Measurements from ENCODE around the gene CLUH.
"Not testable (repeated sequence)": the region's sequence is repeated elsewhere in the genome, so short reads cannot be mapped to it uniquely, and the experiment has no call there.

Gene CLUH

GRCh38 chr17:2700030-2700490 is 11.5 kb downstream of the CLUH start:
- no peak for DNase-seq

GRCh38 chr17:2699216-2699805 is 12.3 kb downstream of the CLUH start:
- not testable (repeated sequence) for DNase-seq

DNA sequence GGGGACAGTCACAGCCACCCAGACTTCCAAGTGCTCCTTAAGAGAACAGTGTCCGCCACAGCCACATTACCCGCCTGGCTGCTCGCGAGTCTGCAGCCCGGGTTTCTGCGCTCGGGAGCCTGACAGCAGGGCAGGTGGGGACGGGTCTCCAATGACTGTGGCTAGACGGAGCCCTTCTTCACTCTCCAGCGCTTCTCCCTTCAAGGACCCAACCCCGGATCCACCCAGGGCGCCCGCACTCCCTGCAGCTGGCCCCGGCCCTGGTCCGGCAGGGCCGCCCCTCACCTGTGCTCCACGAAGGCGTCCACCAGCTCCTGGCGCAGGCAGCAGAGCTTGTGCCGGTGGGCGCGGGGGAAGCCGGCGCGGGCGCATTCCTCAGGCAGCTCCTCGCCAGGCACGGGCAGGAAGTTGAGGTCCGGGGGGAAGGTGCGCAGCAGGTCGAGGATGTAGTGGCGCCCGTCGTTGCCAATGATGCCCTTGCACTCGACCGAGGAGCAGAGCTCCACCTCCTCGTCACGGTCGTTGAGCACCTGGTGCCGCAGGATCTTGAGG is 13.9 kb downstream of the CLUH start:
- no peak for DNase-seq

DNA sequence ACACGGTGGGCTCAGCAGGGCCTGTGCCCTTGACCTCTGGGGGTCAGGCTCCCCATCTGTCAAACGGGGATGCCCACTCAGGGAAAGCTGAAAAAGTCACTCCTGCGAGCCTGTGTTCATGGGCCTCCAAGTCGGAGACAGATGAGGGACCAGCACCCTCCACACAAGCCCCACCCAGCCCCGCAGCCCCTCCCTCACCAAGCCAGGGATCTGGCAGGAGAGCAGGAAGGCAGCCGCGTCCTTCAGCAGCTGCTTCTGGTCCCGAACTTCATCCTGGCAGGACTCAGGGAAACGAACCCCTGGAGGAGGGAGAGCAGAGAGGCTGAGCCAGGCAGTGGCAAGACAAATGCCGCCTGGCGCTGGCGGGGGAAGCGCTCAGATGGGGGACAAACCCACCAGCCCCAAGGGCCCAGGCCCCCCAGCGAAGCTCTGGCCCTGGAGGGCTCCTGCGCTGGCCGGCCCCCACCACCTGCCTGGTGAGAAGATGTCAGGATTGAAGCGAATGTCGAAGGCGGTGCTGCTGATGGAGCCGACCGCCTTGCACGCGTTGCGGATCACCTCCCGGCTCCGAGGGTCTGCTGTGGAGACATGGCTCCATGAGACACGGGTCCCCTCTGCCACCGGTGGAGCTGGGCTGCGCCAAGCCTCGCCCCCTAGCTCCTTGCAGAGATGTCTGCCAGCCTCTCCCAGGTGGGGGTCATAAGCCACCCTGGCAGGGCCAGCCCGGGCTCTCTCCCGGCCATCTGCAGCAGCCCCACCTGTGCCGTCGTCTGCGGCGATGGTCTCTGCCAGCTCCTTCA is 15.4 kb downstream of the CLUH start:
- no peak for DNase-seq

DNA sequence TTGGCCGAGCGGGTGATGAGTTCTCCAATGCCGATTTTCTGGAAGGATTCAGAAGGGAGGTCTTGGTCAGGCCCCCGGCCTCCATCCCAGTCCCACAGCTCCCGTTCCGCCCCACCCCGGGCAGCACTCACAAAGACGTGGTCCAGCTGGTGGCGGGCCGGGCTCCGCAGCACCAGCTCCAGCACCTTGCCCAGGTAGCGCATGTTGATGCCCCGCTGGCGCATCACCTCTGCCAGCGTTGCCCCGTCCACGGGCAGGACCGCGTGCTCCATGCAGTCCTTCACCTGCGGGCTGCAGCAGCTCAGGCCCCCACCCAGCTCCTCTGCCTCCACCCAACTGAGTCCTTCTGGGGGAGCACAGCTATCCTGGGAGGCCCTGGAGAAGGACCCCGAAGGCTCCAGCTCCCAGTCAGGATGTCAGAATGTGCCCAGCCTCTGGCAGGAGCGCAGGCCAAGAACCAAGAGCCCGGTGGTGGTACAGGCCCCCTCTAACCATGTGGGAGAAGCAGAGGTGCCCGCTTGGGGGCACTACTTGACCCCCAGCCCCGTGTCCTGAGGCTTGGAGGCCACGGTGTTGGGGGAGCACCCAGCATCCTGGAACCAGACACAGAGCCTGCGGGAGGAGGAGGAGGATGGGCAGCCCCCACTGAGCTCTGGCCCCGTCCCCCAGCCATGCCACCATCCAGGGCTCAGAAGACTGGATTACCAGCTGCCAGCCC is 16.2 kb downstream of the CLUH start:
- DNase-seq, result no peak

- DNase-seq, result no peak
Measured at GRCh38 chr17:2694381-2695242, 17.0 kb downstream of the CLUH start.

DNA sequence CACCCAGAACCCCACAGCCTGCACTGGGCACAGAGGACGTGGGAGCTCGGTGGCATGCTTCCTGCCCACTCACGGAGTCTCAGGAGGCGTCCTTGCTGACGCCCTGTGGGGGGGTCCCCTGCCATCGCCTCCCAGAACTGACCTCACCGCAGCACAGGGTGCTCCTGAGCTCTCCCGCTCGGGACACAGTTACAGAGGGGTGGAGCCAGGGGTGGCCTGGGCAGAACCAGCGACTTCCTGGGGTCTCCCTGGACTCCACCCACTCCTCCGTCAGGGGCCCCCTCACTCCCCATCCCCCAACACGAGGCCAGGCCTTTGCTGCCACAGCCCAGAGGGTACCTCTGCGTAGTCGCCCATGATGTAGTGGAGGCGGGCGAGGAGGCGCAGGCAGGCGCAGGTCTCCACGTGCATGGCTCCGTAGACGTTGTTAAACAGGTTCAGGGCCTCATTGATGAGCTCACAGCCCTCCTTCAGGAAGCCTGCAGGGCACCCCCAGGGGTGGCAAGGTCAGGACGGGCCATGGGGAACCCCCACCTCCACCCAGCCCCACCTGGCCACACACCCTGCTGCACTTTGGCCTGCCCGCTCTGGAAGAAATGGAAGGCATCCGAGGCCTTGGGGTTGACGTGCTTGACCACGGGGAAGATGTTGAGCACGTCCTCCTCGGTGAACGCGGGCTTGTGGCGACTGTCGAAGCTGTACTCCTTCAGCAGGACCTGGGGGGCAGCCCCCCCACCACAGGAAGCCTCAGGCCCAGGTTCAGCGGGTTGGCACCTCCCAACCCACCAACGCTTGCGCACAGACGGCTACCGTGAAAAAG is 17.8 kb downstream of the CLUH start:
- no peak for DNase-seq

- no peak for DNase-seq
Measured at GRCh38 chr17:2692781-2693135, 18.8 kb downstream of the CLUH start.

GRCh38 chr17:2691965-2692780 is 19.4 kb downstream of the CLUH start:
- no peak for DNase-seq

- no peak for DNase-seq
Measured at GRCh38 chr17:2691069-2691871, 20.3 kb downstream of the CLUH start.

GRCh38 chr17:2690165-2691068 is 21.1 kb downstream of the CLUH start:
- no peak for DNase-seq

GRCh38 chr17:2689411-2690164 is 22.0 kb downstream of the CLUH start:
- no peak for DNase-seq

GRCh38 chr17:2688351-2689342 is 22.9 kb downstream of the CLUH start:
- DNase-seq, result no peak

DNA sequence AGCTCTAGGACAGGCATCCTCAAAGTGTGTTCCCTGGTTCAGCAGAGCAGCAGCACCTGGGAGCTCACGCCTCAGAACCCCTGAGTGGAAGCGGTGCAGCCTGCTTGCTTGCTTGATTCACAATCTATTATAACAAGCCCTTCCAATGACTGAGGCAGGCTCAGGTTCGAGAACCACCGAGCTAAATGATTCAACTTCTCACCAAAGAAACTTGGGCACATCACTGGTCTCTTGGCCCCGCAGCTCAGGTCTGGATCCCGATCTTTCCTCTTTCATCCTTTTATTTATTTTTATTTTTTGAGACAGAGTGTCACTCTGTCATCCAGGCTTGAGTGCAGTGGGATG is 24.5 kb downstream of the CLUH start:
- no peak for DNase-seq

DNA sequence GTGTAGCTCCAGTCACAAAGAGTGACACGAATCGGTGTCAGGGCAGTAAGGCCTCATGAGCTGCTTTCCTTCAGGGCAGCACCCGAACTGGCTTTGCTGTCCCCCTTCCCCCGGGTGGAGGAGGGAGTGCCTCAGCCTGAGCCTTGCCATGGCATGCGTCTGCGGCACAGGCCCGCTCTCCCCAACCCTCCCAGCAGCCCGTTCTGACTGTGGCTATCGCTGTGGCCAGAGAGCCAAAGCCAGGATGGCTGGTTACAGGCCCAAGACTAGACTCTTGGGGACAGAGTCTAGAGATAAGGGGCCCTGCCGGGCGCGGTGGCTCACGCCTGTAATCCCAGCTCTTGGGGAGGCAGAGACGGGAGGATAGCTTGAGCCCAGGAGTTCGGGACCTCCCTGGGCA is 25.9 kb downstream of the CLUH start:
- DNase-seq, result no peak

DNA sequence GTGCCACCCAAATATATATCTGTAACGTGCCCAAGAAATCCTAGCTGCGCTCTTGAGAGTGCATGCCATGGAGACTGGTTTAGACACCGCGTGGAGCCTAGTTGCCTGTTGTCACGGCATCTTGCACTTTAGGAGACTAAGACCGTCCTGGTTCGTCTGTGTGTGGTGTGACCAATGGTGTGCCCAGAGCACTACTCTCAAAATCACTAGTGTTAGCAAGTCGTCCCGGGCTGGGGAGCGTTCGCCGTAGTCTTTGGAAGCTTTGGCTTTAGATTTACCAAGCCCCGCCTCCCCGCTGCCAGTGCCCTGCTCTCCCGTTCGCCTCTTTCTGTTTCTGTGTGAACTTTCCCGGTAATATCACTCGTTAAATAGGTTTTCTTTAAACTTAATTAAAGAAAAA is 27.0 kb downstream of the CLUH start:
- no peak for DNase-seq

DNA sequence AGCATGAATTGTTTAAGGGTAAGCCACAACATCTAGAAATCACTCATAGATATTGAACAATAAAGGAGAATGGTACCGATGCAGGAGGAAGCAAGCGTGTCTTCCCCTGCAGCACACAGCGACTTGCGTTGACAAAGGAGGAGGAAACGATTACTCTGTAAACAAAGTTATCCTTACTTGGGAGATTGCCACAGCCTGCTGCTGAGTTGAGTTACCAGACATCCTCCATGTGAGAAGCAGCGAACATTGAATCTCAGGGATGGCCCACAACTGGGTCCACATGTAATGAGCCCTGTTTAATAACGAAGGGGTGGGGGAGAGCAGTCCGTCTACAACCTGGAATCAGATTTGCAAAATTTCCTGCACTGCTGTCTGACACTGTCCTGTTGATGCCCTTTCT is 27.7 kb downstream of the CLUH start:
- no peak for DNase-seq
